ENCODE data around the gene ATF1.

Gene ATF1

GRCh38 chr12:50734409-50735263 lies 29.3 kb upstream of the ATF1 start:
- TF ChIP-seq JUND (IDR thresholded peaks at IDR 0.05; ENCODE audit: low read depth): no peak
- DNase-seq (ENCODE audit: low read depth in 1 of 2, low spot score in 1 of 2): peak in 1 of 2 experiments; percentile 57
- in situ Hi-C loops (cut with HindIII; ENCODE audit: low pct_unique_long_range_greater_than_20kb, low sequenced_read_pairs): no loop called here

GRCh38 chr12:50739611-50740010 lies 24.3 kb upstream of the ATF1 start:
- DNase-seq (ENCODE audit: low read depth in 1 of 2, low spot score in 1 of 2): no peak
- no peak for TF ChIP-seq JUND (IDR thresholded peaks at IDR 0.05; ENCODE audit: low read depth)
- in situ Hi-C loops (cut with HindIII; ENCODE audit: low pct_unique_long_range_greater_than_20kb, low sequenced_read_pairs): no loop called here

GRCh38 chr12:50740307-50740706 lies 23.6 kb upstream of the ATF1 start:
- no peak for DNase-seq (ENCODE audit: low read depth in 1 of 2, low spot score in 1 of 2)
- in situ Hi-C loops (cut with HindIII; ENCODE audit: low pct_unique_long_range_greater_than_20kb, low sequenced_read_pairs): no loop called here
- TF ChIP-seq JUND (IDR thresholded peaks at IDR 0.05; ENCODE audit: low read depth): no peak

DNA sequence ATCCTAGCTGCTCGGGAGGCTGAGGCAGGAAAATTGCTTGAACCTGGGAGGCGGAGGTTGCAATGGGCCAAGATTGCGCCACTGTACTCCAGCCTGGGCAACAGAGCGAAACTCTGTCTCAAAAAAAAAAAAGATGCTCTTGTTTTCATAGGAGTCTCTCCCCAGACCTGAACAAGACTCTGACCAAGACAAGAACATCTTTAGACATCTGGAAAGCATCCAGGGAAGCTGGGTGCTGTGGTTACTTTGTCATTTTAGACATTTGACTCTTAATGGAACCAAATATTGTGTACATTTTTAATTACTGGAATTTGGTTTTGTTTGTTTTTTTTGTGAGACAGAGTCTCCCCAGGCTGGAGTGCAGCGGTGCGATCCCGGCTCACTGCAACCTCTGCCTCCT lies 21.1 kb upstream of the ATF1 start:
- in situ Hi-C loops (cut with HindIII; ENCODE audit: low pct_unique_long_range_greater_than_20kb, low sequenced_read_pairs): no loop called here
- TF ChIP-seq JUND (IDR thresholded peaks at IDR 0.05; ENCODE audit: low read depth): no peak
- DNase-seq (ENCODE audit: low read depth in 1 of 2, low spot score in 1 of 2): no peak

- no peak for TF ChIP-seq JUND (IDR thresholded peaks at IDR 0.05; ENCODE audit: low read depth)
- in situ Hi-C loops (cut with HindIII; ENCODE audit: low pct_unique_long_range_greater_than_20kb, low sequenced_read_pairs): no loop called here
- no peak for DNase-seq (ENCODE audit: low read depth in 1 of 2, low spot score in 1 of 2)
Observed at GRCh38 chr12:50745861-50746260, 18.0 kb upstream of the ATF1 start.

- DNase-seq (ENCODE audit: low read depth in 1 of 2, low spot score in 1 of 2): no peak
- in situ Hi-C loops (cut with HindIII; ENCODE audit: low pct_unique_long_range_greater_than_20kb, low sequenced_read_pairs): no loop called here
- TF ChIP-seq JUND (IDR thresholded peaks at IDR 0.05; ENCODE audit: low read depth): no peak
Observed at GRCh38 chr12:50746431-50746830, 17.5 kb upstream of the ATF1 start.

DNA sequence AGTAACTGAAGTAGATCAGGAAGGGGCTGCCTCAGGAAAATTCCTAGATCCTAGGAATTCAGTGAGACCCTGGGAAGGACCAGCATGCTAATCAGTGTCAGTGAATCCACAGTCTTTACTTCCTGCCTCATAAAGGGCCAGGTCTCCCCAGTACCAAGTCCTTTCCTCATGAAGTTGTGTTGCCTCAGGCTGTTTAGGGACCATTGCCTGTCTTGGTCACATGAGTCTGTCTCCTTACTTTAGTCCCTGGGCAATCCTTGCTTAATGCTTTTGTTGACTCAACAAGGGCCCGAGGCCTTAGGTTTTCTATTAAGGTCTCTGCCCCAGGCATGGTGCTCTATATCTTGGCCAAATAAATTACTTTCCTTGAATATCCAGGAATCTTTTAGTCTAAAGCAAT lies 16.1 kb upstream of the ATF1 start:
- in situ Hi-C loops (cut with HindIII; ENCODE audit: low pct_unique_long_range_greater_than_20kb, low sequenced_read_pairs): no loop called here
- TF ChIP-seq JUND (IDR thresholded peaks at IDR 0.05; ENCODE audit: low read depth): no peak
- no peak for DNase-seq (ENCODE audit: low read depth in 1 of 2, low spot score in 1 of 2)

DNA sequence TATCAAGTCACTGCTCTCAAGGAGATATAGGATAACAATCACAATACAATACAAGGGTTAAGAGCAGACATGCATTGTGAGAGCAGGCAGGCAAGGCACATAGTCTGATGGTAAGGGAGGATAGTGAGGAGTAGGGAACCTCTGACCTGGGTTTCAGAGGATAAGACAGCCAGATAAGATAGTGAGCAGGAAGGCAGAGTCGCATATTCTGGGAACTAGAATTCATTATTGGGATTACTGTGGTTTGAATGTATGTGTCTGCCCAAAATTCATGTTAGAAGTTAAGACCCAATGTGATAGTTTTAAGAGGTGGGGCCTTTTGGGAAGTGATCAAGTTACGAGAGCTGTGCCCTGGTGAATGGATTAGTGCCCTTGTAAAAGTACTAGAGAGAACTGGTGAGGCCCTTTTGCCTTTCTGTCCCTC lies 14.4 kb upstream of the ATF1 start:
- DNase-seq (ENCODE audit: low read depth in 1 of 2, low spot score in 1 of 2): no peak
- TF ChIP-seq JUND (IDR thresholded peaks at IDR 0.05; ENCODE audit: low read depth): no peak
- in situ Hi-C loops (cut with HindIII; ENCODE audit: low pct_unique_long_range_greater_than_20kb, low sequenced_read_pairs): no loop called here

DNA sequence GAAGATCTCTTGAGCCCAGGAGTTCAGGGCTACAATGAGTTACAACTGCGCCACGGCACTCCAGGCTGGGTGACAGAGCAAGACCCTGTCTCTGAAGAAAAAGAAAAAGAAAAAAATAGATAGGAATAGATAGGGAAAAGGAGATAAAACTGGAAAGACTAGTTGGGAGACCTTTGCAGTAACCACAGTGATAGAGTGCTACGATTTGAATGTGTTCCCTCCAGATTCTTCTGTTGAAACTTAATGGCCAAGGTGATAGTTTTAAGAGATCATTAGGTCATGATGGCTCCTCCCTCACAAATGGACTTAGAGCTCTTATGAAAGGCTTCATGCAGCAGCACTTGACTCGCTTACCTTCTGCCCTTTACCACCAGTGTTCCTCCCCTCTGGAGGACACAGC lies 13.5 kb upstream of the ATF1 start:
- no peak for TF ChIP-seq JUND (IDR thresholded peaks at IDR 0.05; ENCODE audit: low read depth)
- no peak for DNase-seq (ENCODE audit: low read depth in 1 of 2, low spot score in 1 of 2)
- in situ Hi-C loops (cut with HindIII; ENCODE audit: low pct_unique_long_range_greater_than_20kb, low sequenced_read_pairs): no loop called here

GRCh38 chr12:50751948-50752721 lies 11.8 kb upstream of the ATF1 start:
- in situ Hi-C loops (cut with HindIII; ENCODE audit: low pct_unique_long_range_greater_than_20kb, low sequenced_read_pairs): no loop called here
- TF ChIP-seq JUND (IDR thresholded peaks at IDR 0.05; ENCODE audit: low read depth): no peak
- no peak for DNase-seq (ENCODE audit: low read depth in 1 of 2, low spot score in 1 of 2)

GRCh38 chr12:50753232-50753769 lies 10.6 kb upstream of the ATF1 start:
- in situ Hi-C loops (cut with HindIII; ENCODE audit: low pct_unique_long_range_greater_than_20kb, low sequenced_read_pairs): no loop called here
- DNase-seq (ENCODE audit: low read depth in 1 of 2, low spot score in 1 of 2): no peak
- no peak for TF ChIP-seq JUND (IDR thresholded peaks at IDR 0.05; ENCODE audit: low read depth)

DNA sequence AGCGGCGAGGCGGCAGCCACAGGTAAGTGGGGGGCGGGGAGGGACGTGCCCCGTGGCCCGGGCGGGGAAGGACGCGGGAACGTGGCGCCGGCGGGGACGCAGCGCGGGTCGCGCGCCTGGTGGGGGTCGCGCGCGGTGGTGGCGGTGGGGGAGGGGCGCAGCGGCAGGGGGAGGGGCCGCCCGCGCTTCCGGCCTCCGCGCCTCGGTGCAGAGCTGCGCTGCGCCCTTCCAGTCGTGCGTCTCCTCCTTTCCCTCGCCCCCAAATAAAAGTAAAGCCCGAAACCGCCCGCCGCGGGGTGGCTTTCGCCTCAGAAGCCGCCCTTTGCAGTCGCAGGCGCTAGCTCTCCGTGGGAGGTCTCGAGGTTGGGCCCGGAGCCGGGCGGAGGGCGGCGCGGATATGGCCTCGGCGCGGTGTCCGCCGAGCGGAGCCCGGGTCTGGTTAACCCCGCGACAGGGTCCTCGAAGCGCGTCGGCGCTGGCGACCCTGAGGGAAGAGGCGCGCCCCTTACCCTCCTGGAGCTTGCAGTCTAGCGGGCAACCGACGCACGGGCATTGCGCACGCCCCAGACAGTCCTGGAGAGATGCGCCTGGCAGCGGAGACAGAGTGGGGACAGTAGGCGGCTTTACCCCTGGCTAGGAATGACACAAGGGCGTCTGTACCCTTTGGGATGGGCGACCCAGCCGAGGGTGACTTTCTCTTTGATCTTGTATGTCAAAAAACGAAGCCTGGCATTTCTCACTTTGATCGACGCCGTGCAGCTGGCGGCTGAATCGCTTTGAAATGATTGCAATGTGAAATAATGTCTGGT lies 589 bp downstream of the ATF1 start:
- in situ Hi-C loops (cut with HindIII; ENCODE audit: low pct_unique_long_range_greater_than_20kb, low sequenced_read_pairs): no loop called here
- peak; percentile 33 to 42 for DNase-seq (ENCODE audit: low read depth in 1 of 2, low spot score in 1 of 2)
- no peak for TF ChIP-seq JUND (IDR thresholded peaks at IDR 0.05; ENCODE audit: low read depth)
